Lung (tissue), 12 donors: Measurements from ENCODE around the gene ADAMTSL1. TPM values are rescaled to one million over a fixed set of nuclear protein-coding genes. Genes with fewer than 3 reads are reported as not detected.

Experiments used
- ATAC-seq: fragments of 200-7000 bp; cut with Tn5 transposase; one replicate; pipeline ENCODE4 v1.9.1; 2020; ENCODE audit warnings: moderate number of reproducible peaks; ENCODE audit not compliant: insufficient read depth, low FRiP score
- DNase-seq, 3 donors: peaks; one replicate each; pipeline ENCODE4 v3.0.0-alpha.2; 2013 to 2017
- H3K27ac ChIP-seq, 2 donors: one replicate each; pipeline ENCODE4 v1.5.1; 2013; ENCODE audit warnings: mild to moderate bottlenecking in 2 of 2, moderate library complexity in 2 of 2, control low read depth in 1 of 2, inconsistent platforms in 1 of 2, low read depth in 1 of 2, low read length in 1 of 2
- H3K27me3 ChIP-seq, 3 donors: one replicate each; pipeline ENCODE4 v1.5.1; 2013; ENCODE audit warnings: low read length in 2 of 3; ENCODE audit not compliant: control insufficient read depth in 3 of 3, insufficient read depth in 3 of 3
- H3K36me3 ChIP-seq, 4 donors: one replicate each; pipeline ENCODE4 v1.5.1; 2013; ENCODE audit warnings: low read length in 4 of 4, mild to moderate bottlenecking in 1 of 4, moderate library complexity in 1 of 4; ENCODE audit not compliant: control insufficient read depth in 4 of 4, insufficient read depth in 4 of 4
- H3K4me1 ChIP-seq, 5 donors: one replicate each; pipeline ENCODE4 v1.5.1; 2013; ENCODE audit warnings: low read length in 5 of 5, mild to moderate bottlenecking in 2 of 5, moderate library complexity in 1 of 5; ENCODE audit not compliant: control insufficient read depth in 5 of 5, insufficient read depth in 5 of 5
- H3K4me3 ChIP-seq: one replicate; pipeline ENCODE4 v1.5.1; 2013; ENCODE audit warnings: mild to moderate bottlenecking, control low read depth, moderate library complexity
- H3K9ac ChIP-seq, 2 donors: one replicate each; pipeline ENCODE4 v1.5.1; 2013; ENCODE audit warnings: low read length in 2 of 2, control low read depth in 1 of 2; ENCODE audit not compliant: insufficient read depth in 1 of 2
- H3K9me3 ChIP-seq, 4 donors: one replicate each; pipeline ENCODE4 v1.5.1; 2013; ENCODE audit warnings: low read length in 3 of 4, mild to moderate bottlenecking in 1 of 4, moderate library complexity in 1 of 4; ENCODE audit not compliant: control insufficient read depth in 4 of 4, insufficient read depth in 3 of 4
- CTCF ChIP-seq: IDR thresholded peaks from 2 replicates; pipeline ENCODE4 v1.5.1; 2012; ENCODE audit warnings: mild to moderate bottlenecking; ENCODE audit errors: control extremely low read depth, extremely low read depth
- WGBS, 2 donors: extraction: QIAGEN DNeasy Blood & Tissue Kit; methylation state at CpG; one replicate each; pipeline ENCODE4 v1.1.7; 2013; 5-methylcytosine and 5-hydroxymethylcytosine counted together
- polyA plus RNA-seq, 2 donors: library from polyadenylated mRNA; stranded (reverse); fragments of 200-250 nt; gene quantifications; one replicate each; pipeline ENCODE4 v1.2.1, GENCODE V29; 2013
- total RNA-seq, 2 donors: library from RNA; depleted of rRNA in 1 of 2; stranded (reverse); fragments of >200 nt in 1 of 2; gene quantifications; one replicate each; pipeline ENCODE4 v1.2.1, GENCODE V29; 2014 to 2021
- donor health status: control.
- donor health status: control.
- donor health status: Bipolar disorder and iron deficiency.
- donor health status: healthy.
- donor health status: DM: yes; HTN: yes; CAD: no.

The ADAMTSL1 gene
- total and polyA plus RNA-seq, 4 donors: 0.25 to 36.2 (median 1.4) TPM

- Histone ChIP-seq H3K9me3 (peaks cover 0 to 2% (median under 1%) of the 10 kb centered on the region in 4 donors), H3K27ac (no peak overlapping the region), H3K27me3 (no peaks in the 10 kb centered on the region), H3K9ac (no peak overlapping the region), H3K4me3 (no peak overlapping the region), H3K36me3 (no peaks in the 10 kb centered on the region), H3K4me1 (peaks cover 0 to 28% (median 11%) of the 10 kb centered on the region in 5 donors)
- WGBS, 2 donors: 94 to 97% methylated on average over 9 of the region's 9 CpGs
- no peak for TF ChIP-seq CTCF
- ATAC-seq (no peak), DNase-seq (no peak)
Observed at GRCh38 chr9:18906656-18907395, 432.9 kb downstream of the ADAMTSL1 start.

GRCh38 chr9:18907927-18908625, 434.1 kb downstream of the ADAMTSL1 start:
- H3K4me3 ChIP-seq: no peak overlapping the region
- ATAC-seq: no peak
- no peak for TF ChIP-seq CTCF
- H3K9ac ChIP-seq: no peak overlapping the region
- H3K36me3 ChIP-seq: no peaks in the 10 kb centered on the region
- H3K4me1 ChIP-seq: peaks cover 0 to 28% (median 11%) of the 10 kb centered on the region in 5 donors
- 92 to 93% methylated on average over 15 of the region's 15 CpGs for WGBS, 2 donors
- no peaks in the 10 kb centered on the region for H3K27me3 ChIP-seq
- H3K9me3 ChIP-seq: peaks cover 0 to 2% (median 0%) of the 10 kb centered on the region in 4 donors
- H3K27ac ChIP-seq: no peak overlapping the region
- no peak for DNase-seq

GRCh38 chr9:18909140-18910018, 435.4 kb downstream of the ADAMTSL1 start:
- TF ChIP-seq CTCF: no peak
- DNase-seq (peak in 1 of 3 donors; percentile 19), ATAC-seq (no peak)
- Histone ChIP-seq H3K4me1 (peaks cover 0 to 28% (median 11%) of the 10 kb centered on the region in 5 donors), H3K27me3 (no peaks in the 10 kb centered on the region), H3K4me3 (no peak overlapping the region), H3K27ac (no peak overlapping the region), H3K36me3 (no peaks in the 10 kb centered on the region), H3K9me3 (peaks cover 0 to 2% (median 0%) of the 10 kb centered on the region in 4 donors), H3K9ac (peak overlapping the region in 1 of 2 donors; percentile 7)
- 88 to 91% methylated on average over 17 of the region's 17 CpGs for WGBS, 2 donors
